ENCODE data around the gene FOXI1.

Gene FOXI1

DNA sequence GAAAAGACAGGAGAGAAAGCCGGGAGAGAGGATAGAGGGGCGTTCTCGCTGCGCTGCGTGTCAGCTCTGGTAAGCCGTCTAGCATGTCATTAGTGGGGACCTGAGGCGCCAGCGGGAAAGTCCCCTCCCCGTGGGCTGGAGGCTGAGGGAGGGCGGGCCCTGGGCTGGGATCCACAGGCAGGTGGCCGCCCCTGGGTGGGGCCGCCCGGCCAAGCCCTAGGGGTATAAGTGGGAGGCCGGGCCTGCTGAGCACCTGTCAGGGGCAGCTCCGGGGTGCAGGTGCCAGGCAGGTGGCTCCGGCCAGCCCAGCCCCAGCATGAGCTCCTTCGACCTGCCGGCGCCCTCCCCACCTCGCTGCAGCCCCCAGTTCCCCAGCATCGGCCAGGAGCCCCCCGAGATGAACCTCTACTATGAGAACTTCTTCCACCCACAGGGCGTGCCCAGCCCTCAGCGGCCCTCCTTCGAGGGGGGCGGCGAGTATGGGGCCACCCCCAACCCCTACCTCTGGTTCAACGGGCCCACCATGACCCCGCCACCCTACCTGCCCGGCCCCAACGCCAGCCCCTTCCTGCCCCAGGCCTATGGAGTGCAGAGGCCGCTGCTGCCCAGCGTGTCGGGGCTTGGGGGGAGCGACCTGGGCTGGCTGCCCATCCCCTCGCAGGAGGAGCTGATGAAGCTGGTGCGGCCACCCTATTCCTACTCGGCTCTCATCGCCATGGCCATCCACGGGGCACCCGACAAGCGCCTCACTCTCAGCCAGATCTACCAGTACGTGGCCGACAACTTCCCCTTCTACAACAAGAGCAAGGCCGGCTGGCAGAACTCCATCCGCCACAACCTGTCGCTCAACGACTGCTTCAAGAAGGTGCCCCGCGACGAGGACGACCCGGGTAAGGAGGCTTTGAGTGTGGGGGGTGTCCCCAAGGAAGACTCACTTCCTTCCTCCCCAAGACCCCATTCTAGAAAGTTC is at the start of gene FOXI1:
Gene FOXI1, plus strand, starts transcription at position 256 of the 970 bp plus-strand sequence. Its CDS starts 61 bp downstream, at position 317.
- Histone ChIP-seq H3K27me3 (no peaks in the 10 kb centered on the region), H3K27ac (no peak within 1 kb of the TSS), H3K9me3 (no peaks in the 10 kb centered on the region), H3K36me3 (no peaks in the 10 kb centered on the region), H3K4me1 (ENCODE audit: control insufficient read depth in 1 of 2, insufficient read depth in 1 of 2, low read depth in 1 of 2, low read length in 1 of 2) (peaks cover 0 to 11% of the 10 kb centered on the region in 2 experiments), H3K4me3 (ENCODE audit: low read depth in 1 of 2, low read length in 1 of 2) (no peak within 1 kb of the TSS)
- TF ChIP-seq, protein P1, sequence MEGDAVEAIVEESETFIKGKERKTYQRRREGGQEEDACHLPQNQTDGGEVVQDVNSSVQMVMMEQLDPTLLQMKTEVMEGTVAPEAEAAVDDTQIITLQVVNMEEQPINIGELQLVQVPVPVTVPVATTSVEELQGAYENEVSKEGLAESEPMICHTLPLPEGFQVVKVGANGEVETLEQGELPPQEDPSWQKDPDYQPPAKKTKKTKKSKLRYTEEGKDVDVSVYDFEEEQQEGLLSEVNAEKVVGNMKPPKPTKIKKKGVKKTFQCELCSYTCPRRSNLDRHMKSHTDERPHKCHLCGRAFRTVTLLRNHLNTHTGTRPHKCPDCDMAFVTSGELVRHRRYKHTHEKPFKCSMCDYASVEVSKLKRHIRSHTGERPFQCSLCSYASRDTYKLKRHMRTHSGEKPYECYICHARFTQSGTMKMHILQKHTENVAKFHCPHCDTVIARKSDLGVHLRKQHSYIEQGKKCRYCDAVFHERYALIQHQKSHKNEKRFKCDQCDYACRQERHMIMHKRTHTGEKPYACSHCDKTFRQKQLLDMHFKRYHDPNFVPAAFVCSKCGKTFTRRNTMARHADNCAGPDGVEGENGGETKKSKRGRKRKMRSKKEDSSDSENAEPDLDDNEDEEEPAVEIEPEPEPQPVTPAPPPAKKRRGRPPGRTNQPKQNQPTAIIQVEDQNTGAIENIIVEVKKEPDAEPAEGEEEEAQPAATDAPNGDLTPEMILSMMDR (IDR thresholded peaks at IDR 0.05): no peak

DNA sequence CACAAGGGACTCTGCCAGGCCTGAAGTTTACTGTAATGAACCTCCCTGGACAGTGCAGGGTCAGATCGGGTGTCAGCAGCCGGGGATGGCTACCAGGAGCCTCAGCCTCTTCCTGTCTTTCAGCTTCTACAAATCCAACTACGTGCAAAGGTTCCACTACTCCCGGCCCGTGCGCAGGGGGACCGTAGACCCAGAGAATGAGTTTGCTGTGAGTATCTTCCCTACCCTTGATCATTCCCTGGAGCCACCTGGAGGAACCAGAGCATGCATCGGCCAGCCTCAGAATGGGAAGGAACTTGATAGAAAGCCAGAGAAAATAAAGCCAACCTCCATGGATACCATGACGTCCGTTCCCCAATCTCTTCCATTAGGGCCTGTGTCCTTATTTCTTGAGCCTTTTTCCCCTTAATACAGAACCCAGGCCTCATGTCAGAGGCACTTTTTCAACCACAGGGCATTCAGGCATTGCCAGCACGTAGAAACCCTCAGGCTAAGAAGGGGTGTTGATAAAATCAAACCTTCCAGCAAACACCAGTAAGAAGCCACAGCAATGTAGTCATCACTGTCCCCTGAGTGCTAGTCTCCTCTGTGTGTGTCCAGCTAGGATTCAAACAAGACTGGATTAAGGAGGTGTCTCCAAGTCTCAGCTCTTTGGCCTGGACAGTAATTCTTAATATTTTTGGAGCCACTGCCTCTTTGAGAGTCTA is 49.0 kb upstream of the FOXI1 start:
- TF ChIP-seq, protein P1 (IDR thresholded peaks at IDR 0.05): no peak
- H3K36me3 ChIP-seq: peaks cover 100% of the 10 kb centered on the region
- no peak overlapping the region for H3K4me3 ChIP-seq (ENCODE audit: low read depth in 1 of 2, low read length in 1 of 2)
- H3K27ac ChIP-seq: no peak overlapping the region
- H3K9me3 ChIP-seq: no peaks in the 10 kb centered on the region
- no peaks in the 10 kb centered on the region for H3K4me1 ChIP-seq (ENCODE audit: control insufficient read depth in 1 of 2, insufficient read depth in 1 of 2, low read depth in 1 of 2, low read length in 1 of 2)
- H3K27me3 ChIP-seq: no peaks in the 10 kb centered on the region

DNA sequence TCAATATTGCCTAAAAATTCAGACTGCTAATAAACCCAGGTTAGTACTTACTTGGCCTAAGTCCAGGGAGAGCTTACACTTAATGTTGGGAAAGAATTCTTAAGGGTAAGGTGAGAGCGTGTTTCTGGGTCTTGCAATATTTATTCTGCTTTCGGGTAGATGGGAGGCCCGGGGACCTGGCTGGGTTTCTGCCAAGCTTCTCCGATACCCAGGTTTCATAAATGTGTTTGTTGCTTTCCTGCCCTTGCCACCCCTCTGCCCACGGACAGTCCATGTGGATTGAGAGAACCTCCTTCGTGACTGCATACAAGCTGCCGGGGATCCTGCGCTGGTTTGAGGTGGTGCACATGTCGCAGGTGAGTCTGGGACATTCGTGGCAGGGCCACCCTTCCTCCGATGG is 48.4 kb upstream of the FOXI1 start:
- no peaks in the 10 kb centered on the region for H3K27me3 ChIP-seq
- H3K4me1 ChIP-seq (ENCODE audit: control insufficient read depth in 1 of 2, insufficient read depth in 1 of 2, low read depth in 1 of 2, low read length in 1 of 2): no peaks in the 10 kb centered on the region
- peaks cover 100% of the 10 kb centered on the region for H3K36me3 ChIP-seq
- TF ChIP-seq, protein P1 (IDR thresholded peaks at IDR 0.05): no peak
- no peak overlapping the region for H3K4me3 ChIP-seq (ENCODE audit: low read depth in 1 of 2, low read length in 1 of 2)
- no peaks in the 10 kb centered on the region for H3K9me3 ChIP-seq
- no peak overlapping the region for H3K27ac ChIP-seq

GRCh38 chr5:170059221-170059620 is 46.5 kb upstream of the FOXI1 start:
- H3K9me3 ChIP-seq: no peaks in the 10 kb centered on the region
- TF ChIP-seq, protein P1 (IDR thresholded peaks at IDR 0.05): no peak
- no peaks in the 10 kb centered on the region for H3K27me3 ChIP-seq
- no peak overlapping the region for H3K27ac ChIP-seq
- H3K36me3 ChIP-seq: peaks cover 100% of the 10 kb centered on the region
- H3K4me1 ChIP-seq (ENCODE audit: control insufficient read depth in 1 of 2, insufficient read depth in 1 of 2, low read depth in 1 of 2, low read length in 1 of 2): no peaks in the 10 kb centered on the region
- no peak overlapping the region for H3K4me3 ChIP-seq (ENCODE audit: low read depth in 1 of 2, low read length in 1 of 2)

DNA sequence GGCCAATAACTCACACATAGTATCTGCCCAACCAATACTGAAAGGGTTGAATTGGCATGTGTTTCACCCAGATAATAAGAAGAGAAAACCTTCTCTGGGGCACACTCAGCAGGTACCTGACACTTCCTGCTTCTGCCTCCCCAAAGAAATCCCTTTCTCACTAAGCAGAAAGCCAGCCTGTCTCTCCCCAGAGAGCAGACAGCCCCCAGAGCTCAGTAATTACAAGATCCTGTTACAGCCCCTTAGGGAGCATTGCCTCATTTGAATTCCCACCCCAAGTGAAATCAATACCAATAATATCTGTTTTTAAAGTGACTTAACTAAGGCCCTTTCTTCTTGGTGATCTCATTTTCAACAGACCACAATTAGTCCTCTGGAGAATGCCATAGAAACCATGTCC is 38.5 kb upstream of the FOXI1 start:
- Histone ChIP-seq H3K4me3 (ENCODE audit: low read depth in 1 of 2, low read length in 1 of 2) (no peak overlapping the region), H3K4me1 (ENCODE audit: control insufficient read depth in 1 of 2, insufficient read depth in 1 of 2, low read depth in 1 of 2, low read length in 1 of 2) (no peaks in the 10 kb centered on the region), H3K9me3 (no peaks in the 10 kb centered on the region), H3K27ac (no peak overlapping the region), H3K36me3 (peaks cover 84% of the 10 kb centered on the region), H3K27me3 (no peaks in the 10 kb centered on the region)
- TF ChIP-seq, protein P1 (IDR thresholded peaks at IDR 0.05): no peak

Measured in neutrophil (primary cell).